Bronchial epithelial cell (primary cell): ENCODE measurements around the gene KRTAP12-4. TPM values are rescaled to one million over a fixed set of nuclear protein-coding genes. Genes with fewer than 3 reads are reported as not detected.
"Not testable (repeated sequence)": the region's sequence is repeated elsewhere in the genome, so short reads cannot be mapped to it uniquely, and the experiment has no call there.

Source experiments
- DNase-seq: peaks from one replicate; pipeline ENCODE4 v3.0.0-alpha.2; 2010; ENCODE audit warnings: low read depth
- FAIRE-seq: peaks from 2 replicates; lab custom pipeline; 2011; peaks lifted over from hg19 to GRCh38; lab: Jason Lieb, UNC
- H3K27me3 ChIP-seq: 2 replicates; pipeline ENCODE4 v1.5.1; 2011; ENCODE audit warnings: low read length; ENCODE audit not compliant: control insufficient read depth, insufficient read depth
- H3K36me3 ChIP-seq: 2 replicates; pipeline ENCODE4 v1.5.1; 2011; ENCODE audit warnings: low read length; ENCODE audit not compliant: control insufficient read depth, insufficient read depth
- H3K4me3 ChIP-seq: 2 replicates; pipeline ENCODE4 v1.5.1; 2011; ENCODE audit warnings: mild to moderate bottlenecking, low read depth, low read length, control low read depth
- total RNA-seq: library from RNA; depleted of rRNA; stranded (reverse); fragments of >200 nt; gene quantifications from 2 replicates; pipeline ENCODE4 v1.2.1, GENCODE V29; 2014
- TF ChIP-seq, protein P1 (sequence below): IDR thresholded peaks from 2 replicates; pipeline ENCODE4 v1.5.1; 2011; ENCODE audit warnings: mild to moderate bottlenecking, moderate library complexity, low read length, control low read depth, inconsistent platforms; ENCODE audit not compliant: insufficient read depth, severe bottlenecking

Gene KRTAP12-4
- total RNA-seq, 1 donor from 2014 or later = not detected

DNA sequence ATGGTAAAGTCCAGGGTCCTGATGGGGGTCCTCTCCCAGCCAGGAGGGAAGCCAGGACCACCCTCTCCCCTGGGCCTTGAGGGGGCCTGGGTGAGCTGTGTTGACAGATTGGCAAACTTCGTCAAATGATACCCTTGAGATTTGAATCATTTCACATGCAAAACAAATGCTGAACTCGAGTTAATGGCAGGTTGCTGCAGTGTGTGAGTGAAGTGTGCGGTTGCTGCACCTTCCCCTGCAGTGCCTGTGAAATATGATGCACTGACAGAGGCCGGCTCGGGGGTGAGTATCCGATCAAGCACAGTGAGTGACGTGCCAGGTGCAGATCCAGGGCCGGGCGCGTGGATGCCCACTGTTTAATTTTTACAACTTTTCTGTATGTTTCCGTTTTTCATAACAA, 33.2 kb upstream of the KRTAP12-4 start:
- Histone ChIP-seq H3K27me3 (no peaks in the 10 kb centered on the region), H3K36me3 (no peaks in the 10 kb centered on the region), H3K4me3 (no peak overlapping the region)
- TF ChIP-seq, protein P1, sequence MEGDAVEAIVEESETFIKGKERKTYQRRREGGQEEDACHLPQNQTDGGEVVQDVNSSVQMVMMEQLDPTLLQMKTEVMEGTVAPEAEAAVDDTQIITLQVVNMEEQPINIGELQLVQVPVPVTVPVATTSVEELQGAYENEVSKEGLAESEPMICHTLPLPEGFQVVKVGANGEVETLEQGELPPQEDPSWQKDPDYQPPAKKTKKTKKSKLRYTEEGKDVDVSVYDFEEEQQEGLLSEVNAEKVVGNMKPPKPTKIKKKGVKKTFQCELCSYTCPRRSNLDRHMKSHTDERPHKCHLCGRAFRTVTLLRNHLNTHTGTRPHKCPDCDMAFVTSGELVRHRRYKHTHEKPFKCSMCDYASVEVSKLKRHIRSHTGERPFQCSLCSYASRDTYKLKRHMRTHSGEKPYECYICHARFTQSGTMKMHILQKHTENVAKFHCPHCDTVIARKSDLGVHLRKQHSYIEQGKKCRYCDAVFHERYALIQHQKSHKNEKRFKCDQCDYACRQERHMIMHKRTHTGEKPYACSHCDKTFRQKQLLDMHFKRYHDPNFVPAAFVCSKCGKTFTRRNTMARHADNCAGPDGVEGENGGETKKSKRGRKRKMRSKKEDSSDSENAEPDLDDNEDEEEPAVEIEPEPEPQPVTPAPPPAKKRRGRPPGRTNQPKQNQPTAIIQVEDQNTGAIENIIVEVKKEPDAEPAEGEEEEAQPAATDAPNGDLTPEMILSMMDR = no peak
- no peak for DNase-seq
- no peak for FAIRE-seq

DNA sequence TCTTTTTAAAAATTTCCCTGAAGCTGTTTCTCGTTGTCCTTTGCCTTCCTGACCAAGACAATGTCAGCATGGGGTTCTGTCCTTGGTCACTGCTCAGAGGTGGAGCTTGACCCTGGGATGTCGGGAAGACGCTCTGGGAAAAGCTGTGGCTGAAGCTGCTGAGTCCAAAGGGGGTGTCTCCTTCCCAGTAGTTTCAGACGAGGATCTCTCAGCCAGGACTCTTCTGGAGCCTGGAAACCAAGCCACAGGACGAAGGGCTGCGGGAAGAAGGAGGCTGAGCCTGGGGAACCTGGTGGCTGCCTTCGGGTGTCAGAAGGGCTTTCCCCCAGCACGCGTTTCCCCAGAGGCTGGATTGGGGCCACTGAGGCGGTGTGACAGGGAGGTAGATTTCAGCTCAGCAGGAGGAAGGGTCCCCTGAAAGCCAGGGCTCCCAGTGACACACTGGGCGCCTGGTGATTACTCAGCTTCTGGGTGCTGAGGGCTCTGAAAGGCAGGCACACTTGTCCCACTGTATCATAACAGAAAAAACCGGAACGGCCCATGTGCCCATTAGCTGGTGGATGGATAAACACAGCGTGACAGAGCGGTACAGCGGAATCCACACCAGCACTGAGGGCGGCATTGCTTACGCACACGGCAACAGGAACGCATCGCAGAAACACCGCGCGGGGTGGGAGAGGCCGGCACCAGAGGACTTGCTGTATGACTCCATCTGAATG, 32.5 kb upstream of the KRTAP12-4 start:
- DNase-seq = no peak
- no peak for FAIRE-seq
- Histone ChIP-seq H3K36me3 (no peaks in the 10 kb centered on the region), H3K4me3 (no peak overlapping the region), H3K27me3 (no peaks in the 10 kb centered on the region)
- TF ChIP-seq, protein P1 = no peak

DNA sequence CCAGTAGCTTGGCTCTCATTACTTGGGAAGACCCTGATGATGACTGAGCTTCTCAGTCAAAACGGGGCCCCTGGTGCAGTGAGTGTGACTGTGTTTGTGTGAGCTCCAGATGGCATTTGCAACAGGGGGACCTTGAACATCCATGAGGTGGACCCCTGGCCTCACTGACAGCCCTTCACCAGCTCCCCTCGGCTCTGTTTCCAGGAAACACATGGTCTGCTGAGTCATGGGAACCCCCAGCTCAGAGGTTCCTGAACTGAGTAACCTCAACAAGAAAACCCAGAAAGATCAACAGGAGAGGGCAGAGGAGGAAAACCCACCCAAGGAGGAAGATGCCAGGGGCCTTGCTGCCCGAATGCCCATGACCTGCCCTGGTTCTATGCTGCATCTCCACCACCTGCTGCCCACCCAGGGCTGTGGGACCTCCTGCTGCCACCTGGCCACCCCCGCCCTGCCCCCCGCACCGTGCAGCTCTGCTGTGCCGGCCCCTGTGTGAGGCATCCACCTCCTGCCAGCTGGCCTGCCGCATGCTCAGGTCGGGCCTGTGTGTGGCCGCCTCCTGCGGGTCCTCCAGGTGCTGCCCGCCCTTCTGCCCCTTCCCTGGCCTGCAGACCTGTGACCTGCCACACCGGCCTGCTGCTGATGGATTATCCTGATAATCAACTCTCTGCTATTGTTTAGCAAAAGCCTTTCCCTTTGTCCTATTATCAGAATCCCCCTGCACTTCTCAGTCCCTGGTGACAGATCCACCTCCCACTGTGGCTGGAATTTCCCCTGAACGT, 31.7 kb upstream of the KRTAP12-4 start:
- Histone ChIP-seq H3K27me3 (no peaks in the 10 kb centered on the region), H3K4me3 (no peak overlapping the region), H3K36me3 (no peaks in the 10 kb centered on the region)
- FAIRE-seq = no peak
- TF ChIP-seq, protein P1 = no peak
- no peak for DNase-seq

DNA sequence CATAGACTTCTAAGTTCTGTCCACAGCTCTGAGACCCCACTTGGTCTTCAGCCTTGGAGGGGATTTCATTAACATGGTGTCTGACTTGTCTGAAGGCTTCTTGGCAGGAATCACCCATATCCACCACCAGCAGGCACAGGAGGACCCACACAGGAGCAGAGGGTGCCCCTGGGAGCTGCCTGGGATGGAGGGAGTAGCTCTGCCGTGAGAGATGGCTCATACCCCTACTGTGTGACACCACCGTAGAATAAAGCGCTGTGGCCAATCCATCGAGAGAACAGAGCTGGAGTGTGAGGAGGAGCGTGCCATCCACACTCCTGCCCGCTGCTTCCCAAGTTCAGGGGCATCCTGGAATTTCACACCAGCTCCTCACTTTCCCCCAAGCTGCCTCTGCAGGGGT, 30.6 kb upstream of the KRTAP12-4 start:
- FAIRE-seq = not testable (repeated sequence)

DNA sequence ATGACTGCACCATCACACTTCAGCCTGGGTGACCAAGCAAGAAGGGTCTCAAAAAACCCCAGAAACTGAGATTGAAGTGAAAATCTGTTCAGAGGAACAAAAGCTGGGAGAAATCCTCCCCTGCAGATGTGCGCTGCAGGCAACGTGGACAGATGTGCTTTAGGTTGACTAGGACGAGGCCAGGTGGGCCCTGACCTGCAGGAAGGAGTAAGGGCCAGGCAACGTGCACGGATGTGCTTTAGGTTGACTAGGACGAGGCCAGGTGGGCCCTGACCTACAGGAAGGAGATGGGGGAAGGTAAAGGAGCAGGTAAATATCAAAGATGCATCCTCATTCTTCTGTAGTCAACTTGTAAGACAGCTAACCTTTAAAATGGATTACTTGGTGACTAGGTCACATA, 30.0 kb upstream of the KRTAP12-4 start:
- DNase-seq (no peak), FAIRE-seq (no peak)
- H3K36me3 ChIP-seq = no peaks in the 10 kb centered on the region
- H3K27me3 ChIP-seq = no peaks in the 10 kb centered on the region
- TF ChIP-seq, protein P1 = no peak
- no peak overlapping the region for H3K4me3 ChIP-seq

More for the DNA sequence above, 30.6 kb upstream of the KRTAP12-4 start:
- not testable (repeated sequence) for H3K36me3 ChIP-seq, H3K27me3 ChIP-seq, H3K4me3 ChIP-seq, DNase-seq

DNA sequence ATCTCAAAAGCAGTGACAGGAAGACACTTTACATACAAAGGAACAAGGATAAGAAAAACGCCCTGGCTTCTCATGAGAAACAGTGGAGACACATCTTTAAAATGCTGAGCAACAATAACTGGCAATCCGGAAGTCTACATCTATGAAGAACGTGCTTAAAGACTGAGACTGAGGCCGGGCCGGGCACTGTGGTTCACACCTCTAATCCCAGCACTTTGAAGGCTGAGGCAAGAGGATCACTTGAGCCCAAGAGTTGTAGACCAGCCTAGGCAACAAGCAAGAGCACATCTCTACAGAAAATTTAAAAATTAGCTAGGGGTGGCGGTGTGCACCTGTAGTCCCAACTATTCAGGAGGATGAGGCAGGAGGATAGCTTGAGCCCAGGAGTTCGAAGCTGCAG, 29.6 kb upstream of the KRTAP12-4 start:
- H3K27me3 ChIP-seq = no peaks in the 10 kb centered on the region
- H3K4me3 ChIP-seq = no peak overlapping the region
- DNase-seq (no peak), FAIRE-seq (no peak)
- TF ChIP-seq, protein P1 = no peak
- no peaks in the 10 kb centered on the region for H3K36me3 ChIP-seq
